ENCODE results near the gene UBE2G1. TPM values are rescaled to one million over a fixed set of nuclear protein-coding genes. Genes with fewer than 3 reads are reported as not detected.
"Not testable (repeated sequence)": the region's sequence is repeated elsewhere in the genome, so short reads cannot be mapped to it uniquely, and the experiment has no call there.

UBE2G1 gene
- total and polyA plus RNA-seq, 10 of the 15 experiments (the other 5 are each of a cell fraction or from before 2014, with no cell fraction given): 24.4 to 139 (median 77.4) TPM

- peaks cover 94% of the 10 kb centered on the region for H3K79me2 ChIP-seq (ENCODE audit: control insufficient read depth, insufficient read depth, low read length)
- ChIA-PET CTCF (interaction anchor here (0.9 to 1.2 kb wide), 3 partner anchors 10 to 138 kb away, joined by 3 to 4 read pairs (median 3); no protein-coding TSS in a partner anchor), SMC1A (ENCODE audit: uncharacterized antibody, unreplicated experiment) (interaction anchor here (0.8 to 2.8 kb wide), 6 partner anchors 9 to 51 kb away, joined by 3 to 16 read pairs (median 4); no protein-coding TSS in a partner anchor), RAD21 (ENCODE audit: unreplicated experiment) (interaction anchor here (0.6 kb wide), 1 partner anchor 154 kb away, joined by 3 read pairs; no protein-coding TSS in a partner anchor), POLR2A (interaction anchor here (0.8 kb wide), 1 partner anchor 11 kb away, joined by 4 read pairs; no protein-coding TSS in a partner anchor)
- H3K36me3 ChIP-seq (ENCODE audit: control insufficient read depth in 2 of 2, insufficient read depth in 2 of 2, low read length in 1 of 2): peaks cover 2 to 13% of the 10 kb centered on the region in 2 experiments; a peak in 3 of 4 replicates
- H3K27ac ChIP-seq (ENCODE audit: control insufficient read depth, insufficient read depth): peak overlapping the region; percentile 46
- ATAC-seq (no peak), FAIRE-seq (no peak), DNase-seq (ENCODE audit: low read depth, low spot score) (no peak)
- no TSS peak for BruUV-seq (replicated peaks)
- TF ChIP-seq MEF2A (IDR thresholded peaks at IDR 0.05; ENCODE audit: insufficient read depth, low read depth, low read length): no peak
- no peak for TF ChIP-seq ATF2 (IDR thresholded peaks at IDR 0.05; ENCODE audit: low read length)
- no peak for TF ChIP-seq BHLHE40 (IDR thresholded peaks at IDR 0.05; ENCODE audit: borderline replicate concordance in 1 of 2, low read depth in 2 of 2, low read length in 1 of 2)
- TF ChIP-seq CBFB (IDR thresholded peaks at IDR 0.05; ENCODE audit: low read depth): no peak
- TF ChIP-seq POU2F2 (IDR thresholded peaks at IDR 0.05; ENCODE audit: borderline replicate concordance, low read depth, low read length): 0 out of 3 replicates have a peak, but pooled peaks have one; percentile 20
- TF ChIP-seq NFYB (IDR thresholded peaks at IDR 0.05; ENCODE audit: insufficient read depth, low read depth, low read length): no peak
- no peak for TF ChIP-seq ZNF217 (IDR thresholded peaks at IDR 0.05)
- TF ChIP-seq TCF7 (IDR thresholded peaks at IDR 0.05; ENCODE audit: borderline replicate concordance): peak; percentile 59; the same call in 1 of the 2 replicates
- TF ChIP-seq MYC (IDR thresholded peaks at IDR 0.05; ENCODE audit: insufficient read depth, insufficient read length, insufficient replicate concordance, low read length, severe bottlenecking): no peak
- H3K27me3 ChIP-seq (replicated peaks in 1 of 2; ENCODE audit: control insufficient read depth in 2 of 2, insufficient read depth in 2 of 2, low read length in 1 of 2): no peaks in the 10 kb centered on the region
- H3K9me3 ChIP-seq (replicated peaks; ENCODE audit: control insufficient read depth, insufficient read depth, low read length): no peaks in the 10 kb centered on the region
- intact Hi-C loops (cut with micrococcal nuclease; ENCODE audit: unreplicated experiment) (no loop called here), in situ Hi-C loops (cut with MboI) (no loop called here)
- H3K4me3 ChIP-seq: peak overlapping the region; percentile 10; the same call in 1 of the 2 replicates
- no peak overlapping the region for H2AFZ ChIP-seq (ENCODE audit: control insufficient read depth, low read depth, low read length)
- H4K20me1 ChIP-seq (ENCODE audit: control insufficient read depth, insufficient read depth): no peaks in the 10 kb centered on the region; the same call in 1 of the 2 replicates
- no peak overlapping the region for H3K9ac ChIP-seq (ENCODE audit: control insufficient read depth, insufficient read depth, low read length)
- H3K4me1 ChIP-seq (ENCODE audit: control insufficient read depth, insufficient read depth, low read length): peaks cover 57% of the 10 kb centered on the region
- peak overlapping the region; percentile 50 for H3K4me2 ChIP-seq (ENCODE audit: control insufficient read depth, insufficient read depth)
- WGBS (ENCODE audit: insufficient coverage, insufficient replicate concordance, low lambda C conversion rate, missing lambda C conversion rate): 46% methylated on average over 2 of the region's 2 CpGs
These were observed 12.3 kb downstream of the UBE2G1 start for GRCh38 chr17:4354206-4354605.

DNA sequence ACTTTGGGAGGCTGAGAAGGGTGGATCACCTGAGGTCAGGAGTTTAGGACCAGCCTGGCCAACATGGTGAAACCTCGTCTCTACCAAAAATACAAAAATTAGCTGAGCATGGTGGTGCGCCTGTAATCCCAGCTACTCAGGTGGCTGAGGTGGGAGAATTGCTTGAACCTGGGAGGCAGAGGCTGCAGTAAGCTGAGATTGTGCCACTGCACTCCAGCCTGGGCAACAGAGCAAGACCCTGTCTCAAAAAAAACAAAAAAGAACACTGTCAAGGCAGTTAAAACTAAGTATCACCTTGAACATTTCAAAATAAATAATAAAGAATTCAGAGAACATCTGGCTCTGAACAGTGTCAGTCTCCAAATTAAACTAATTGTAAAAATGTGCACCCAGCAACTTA, 16.3 kb downstream of the UBE2G1 start:
- POLR2A ChIA-PET: interaction anchor here (0.6 to 1.1 kb wide), 2 partner anchors 18 to 49 kb away, joined by 3 to 4 read pairs; no protein-coding TSS in a partner anchor
- Histone ChIP-seq H3K4me1 (ENCODE audit: control insufficient read depth, insufficient read depth, low read length) (peaks cover 50% of the 10 kb centered on the region), H3K4me2 (ENCODE audit: control insufficient read depth, insufficient read depth) (peak overlapping the region; percentile 24; the same call in 1 of the 2 replicates), H3K27ac (ENCODE audit: control insufficient read depth, insufficient read depth) (peak overlapping the region; percentile 43; the same call in 1 of the 2 replicates), H3K79me2 (ENCODE audit: control insufficient read depth, insufficient read depth, low read length) (peaks cover 91% of the 10 kb centered on the region), H3K36me3 (ENCODE audit: control insufficient read depth in 2 of 2, insufficient read depth in 2 of 2, low read length in 1 of 2) (peaks cover 2 to 13% of the 10 kb centered on the region in 2 experiments; a peak in 3 of 4 replicates)
- CTCF ChIA-PET; FAIRE-seq; H3K4me3 ChIP-seq; H2AFZ ChIP-seq (ENCODE audit: control insufficient read depth, low read depth, low read length); BruUV-seq (replicated peaks); intact Hi-C loops (cut with micrococcal nuclease; ENCODE audit: unreplicated experiment); H3K9me3 ChIP-seq (replicated peaks; ENCODE audit: control insufficient read depth, insufficient read depth, low read length); H3K9ac ChIP-seq (ENCODE audit: control insufficient read depth, insufficient read depth, low read length); in situ Hi-C loops (cut with MboI); ATAC-seq; DNase-seq (ENCODE audit: low read depth, low spot score); H3K27me3 ChIP-seq (replicated peaks in 1 of 2; ENCODE audit: control insufficient read depth in 2 of 2, insufficient read depth in 2 of 2, low read length in 1 of 2); H4K20me1 ChIP-seq (ENCODE audit: control insufficient read depth, insufficient read depth): not testable (repeated sequence)
- RAD21 ChIA-PET (ENCODE audit: unreplicated experiment): interaction anchor here (0.6 to 0.8 kb wide), 2 partner anchors 134 to 150 kb away, joined by 3 read pairs; no protein-coding TSS in a partner anchor
- WGBS (ENCODE audit: insufficient coverage, insufficient replicate concordance, low lambda C conversion rate, missing lambda C conversion rate): 95% methylated on average over 2 of the region's 2 CpGs
- SMC1A ChIA-PET (ENCODE audit: uncharacterized antibody, unreplicated experiment): interaction anchor here (0.6 to 1.1 kb wide), 3 partner anchors 22 to 133 kb away, joined by 3 read pairs; no protein-coding TSS in a partner anchor
